ENCODE results near the gene GPHA2. TPM values are rescaled to one million over a fixed set of nuclear protein-coding genes. Genes with fewer than 3 reads are reported as not detected.

Gene GPHA2
- total and polyA plus RNA-seq, 10 of the 15 experiments (the other 5 are each of a cell fraction or from before 2014, with no cell fraction given): not detected

DNA sequence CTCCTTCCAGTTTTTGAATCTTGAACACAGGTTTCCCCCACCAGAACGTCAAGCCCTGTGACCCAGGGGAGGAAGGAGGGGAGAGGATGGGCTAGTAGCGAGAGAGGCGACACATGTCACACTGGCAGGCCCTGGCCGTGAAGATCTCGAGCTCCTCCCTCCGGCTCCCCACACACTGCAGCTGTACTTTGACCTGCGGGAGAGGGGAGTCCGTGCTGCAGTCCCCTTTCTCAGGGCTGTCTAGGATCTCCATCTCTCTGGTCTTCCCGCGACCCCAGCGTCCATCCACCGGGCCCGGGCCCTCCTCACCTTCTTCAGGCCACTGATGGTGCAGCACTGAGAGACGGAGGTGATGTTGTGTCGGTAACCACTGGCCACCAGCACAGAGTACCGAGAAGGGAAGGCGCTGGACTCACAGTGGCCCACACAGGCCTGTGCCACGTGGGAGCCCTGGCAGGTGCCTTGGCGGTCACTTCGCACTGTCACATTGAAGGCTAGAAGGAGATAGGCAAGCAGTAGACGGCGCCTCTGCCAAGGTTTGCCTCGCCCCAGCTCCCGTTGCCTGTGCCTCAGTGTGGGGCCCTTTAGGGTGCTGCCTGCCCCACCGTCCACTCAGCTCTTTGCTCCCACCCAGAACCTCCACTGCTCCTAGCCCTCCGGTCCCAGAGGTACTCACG, 873 bp downstream of the GPHA2 start:
- no peak overlapping the region for H3K27ac ChIP-seq (ENCODE audit: control insufficient read depth, insufficient read depth)
- ATAC-seq (no peak), FAIRE-seq (no peak), DNase-seq (ENCODE audit: low read depth, low spot score) (no peak)
- ChIA-PET SMC1A (ENCODE audit: uncharacterized antibody, unreplicated experiment) (no interaction called here), CTCF (interaction anchor here (1.5 to 1.6 kb wide), 2 partner anchors 10 to 87 kb away, joined by 3 read pairs; no protein-coding TSS in a partner anchor), RAD21 (ENCODE audit: unreplicated experiment) (interaction anchor here (0.6 to 0.8 kb wide), 2 partner anchors 10 to 31 kb away, joined by 3 read pairs; partner anchors contain the start of gene PPP2R5B), POLR2A (no interaction called here)
- no peak overlapping the region for H3K4me3 ChIP-seq
- in situ Hi-C loops (cut with MboI) (no loop called here), intact Hi-C loops (cut with micrococcal nuclease; ENCODE audit: unreplicated experiment) (no loop called here)
- H3K4me1 ChIP-seq (ENCODE audit: control insufficient read depth, insufficient read depth, low read length): no peaks in the 10 kb centered on the region
- H3K4me2 ChIP-seq (ENCODE audit: control insufficient read depth, insufficient read depth): no peak overlapping the region
- H3K36me3 ChIP-seq (ENCODE audit: control insufficient read depth in 2 of 2, insufficient read depth in 2 of 2, low read length in 1 of 2): no peaks in the 10 kb centered on the region; a peak in 1 of 4 replicates
- H3K9ac ChIP-seq (ENCODE audit: control insufficient read depth, insufficient read depth, low read length): no peak overlapping the region
- no peaks in the 10 kb centered on the region for H4K20me1 ChIP-seq (ENCODE audit: control insufficient read depth, insufficient read depth)
- BruUV-seq (replicated peaks): no TSS peak
- H3K27me3 ChIP-seq (replicated peaks in 1 of 2; ENCODE audit: control insufficient read depth in 2 of 2, insufficient read depth in 2 of 2, low read length in 1 of 2): peaks cover 0 to 1% of the 10 kb centered on the region in 2 experiments; a peak in 1 of 4 replicates
- H2AFZ ChIP-seq (ENCODE audit: control insufficient read depth, low read depth, low read length): no peak overlapping the region
- H3K9me3 ChIP-seq (replicated peaks; ENCODE audit: control insufficient read depth, insufficient read depth, low read length): no peaks in the 10 kb centered on the region
- TF ChIP-seq FOS (IDR thresholded peaks at IDR 0.05; ENCODE audit: borderline replicate concordance, extremely low read depth, insufficient read length) (no peak), SMARCA5 (IDR thresholded peaks at IDR 0.05) (no peak), CEBPB (IDR thresholded peaks at IDR 0.05; ENCODE audit: borderline replicate concordance in 1 of 2, low read depth in 2 of 2, low read length in 2 of 2) (no peak), CBX3 (IDR thresholded peaks at IDR 0.05; ENCODE audit: borderline replicate concordance, low read depth) (no peak), JUNB (IDR thresholded peaks at IDR 0.05) (no peak), PAX8 (IDR thresholded peaks at IDR 0.05) (no peak), ZNF207 (IDR thresholded peaks at IDR 0.05; ENCODE audit: borderline replicate concordance) (no peak), SRF (IDR thresholded peaks at IDR 0.05; ENCODE audit: low read depth in 2 of 2, low read length in 2 of 2) (no peak)
- TF ChIP-seq, protein P1, sequence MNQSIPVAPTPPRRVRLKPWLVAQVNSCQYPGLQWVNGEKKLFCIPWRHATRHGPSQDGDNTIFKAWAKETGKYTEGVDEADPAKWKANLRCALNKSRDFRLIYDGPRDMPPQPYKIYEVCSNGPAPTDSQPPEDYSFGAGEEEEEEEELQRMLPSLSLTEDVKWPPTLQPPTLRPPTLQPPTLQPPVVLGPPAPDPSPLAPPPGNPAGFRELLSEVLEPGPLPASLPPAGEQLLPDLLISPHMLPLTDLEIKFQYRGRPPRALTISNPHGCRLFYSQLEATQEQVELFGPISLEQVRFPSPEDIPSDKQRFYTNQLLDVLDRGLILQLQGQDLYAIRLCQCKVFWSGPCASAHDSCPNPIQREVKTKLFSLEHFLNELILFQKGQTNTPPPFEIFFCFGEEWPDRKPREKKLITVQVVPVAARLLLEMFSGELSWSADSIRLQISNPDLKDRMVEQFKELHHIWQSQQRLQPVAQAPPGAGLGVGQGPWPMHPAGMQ (IDR thresholded peaks at IDR 0.05; ENCODE audit: borderline replicate concordance): no peak
- no peaks in the 10 kb centered on the region for H3K79me2 ChIP-seq (ENCODE audit: control insufficient read depth, insufficient read depth, low read length)
- 74% methylated on average over 23 of the region's 27 CpGs for WGBS (ENCODE audit: insufficient coverage, insufficient replicate concordance, low lambda C conversion rate, missing lambda C conversion rate)

Data from GM12878 (cell line).